ENCODE measurements around the gene DLG2.

DNA sequence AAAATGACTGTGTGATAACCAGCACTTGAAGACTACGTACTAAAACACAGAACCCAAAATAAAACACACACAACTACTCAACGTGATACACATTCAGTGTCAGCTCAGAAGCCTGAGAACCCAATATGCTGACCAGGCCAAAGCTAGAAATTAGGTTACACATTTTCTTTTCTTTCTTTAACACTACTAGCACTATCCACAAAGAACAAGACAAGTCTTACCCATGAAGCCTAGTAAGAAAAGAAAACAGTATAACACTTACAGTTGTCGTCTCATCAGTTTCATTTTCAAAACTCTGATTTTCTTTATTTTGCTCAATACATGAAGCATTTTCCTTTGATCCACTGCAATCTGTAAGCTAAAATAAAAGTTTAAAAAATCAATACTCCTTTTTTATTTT is 472.9 kb downstream of the DLG2 start:
- TF ChIP-seq, protein P1, sequence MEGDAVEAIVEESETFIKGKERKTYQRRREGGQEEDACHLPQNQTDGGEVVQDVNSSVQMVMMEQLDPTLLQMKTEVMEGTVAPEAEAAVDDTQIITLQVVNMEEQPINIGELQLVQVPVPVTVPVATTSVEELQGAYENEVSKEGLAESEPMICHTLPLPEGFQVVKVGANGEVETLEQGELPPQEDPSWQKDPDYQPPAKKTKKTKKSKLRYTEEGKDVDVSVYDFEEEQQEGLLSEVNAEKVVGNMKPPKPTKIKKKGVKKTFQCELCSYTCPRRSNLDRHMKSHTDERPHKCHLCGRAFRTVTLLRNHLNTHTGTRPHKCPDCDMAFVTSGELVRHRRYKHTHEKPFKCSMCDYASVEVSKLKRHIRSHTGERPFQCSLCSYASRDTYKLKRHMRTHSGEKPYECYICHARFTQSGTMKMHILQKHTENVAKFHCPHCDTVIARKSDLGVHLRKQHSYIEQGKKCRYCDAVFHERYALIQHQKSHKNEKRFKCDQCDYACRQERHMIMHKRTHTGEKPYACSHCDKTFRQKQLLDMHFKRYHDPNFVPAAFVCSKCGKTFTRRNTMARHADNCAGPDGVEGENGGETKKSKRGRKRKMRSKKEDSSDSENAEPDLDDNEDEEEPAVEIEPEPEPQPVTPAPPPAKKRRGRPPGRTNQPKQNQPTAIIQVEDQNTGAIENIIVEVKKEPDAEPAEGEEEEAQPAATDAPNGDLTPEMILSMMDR (IDR thresholded peaks at IDR 0.05; ENCODE audit: low read depth, low read length, poor library complexity, severe bottlenecking): no peak
- no peak for TF ChIP-seq EZH2phosphoT487 (IDR thresholded peaks at IDR 0.05; ENCODE audit: borderline replicate concordance, low read length)

Measured in DOHH2 (cell line).